Liver (tissue), 9 donors: Measurements from ENCODE around the gene RAB18. TPM values are rescaled to one million over a fixed set of nuclear protein-coding genes. Genes with fewer than 3 reads are reported as not detected.

Source experiments
- DNase-seq: peaks from one replicate; pipeline ENCODE4 v3.0.0-alpha.2; 2017; ENCODE audit warnings: low spot score
- H3K27ac ChIP-seq, 2 donors: one replicate each; pipeline ENCODE4 v1.7.0; 2013; ENCODE audit warnings: inconsistent platforms in 2 of 2, low read length in 2 of 2, control low read depth in 1 of 2, low read depth in 1 of 2, mild to moderate bottlenecking in 1 of 2
- H3K27me3 ChIP-seq, 4 donors: one replicate each; pipeline versions ENCODE4 v1.6.1 to v1.7.0; 2013; ENCODE audit warnings: low read length in 3 of 4, inconsistent platforms in 1 of 4, mild to moderate bottlenecking in 1 of 4, moderate library complexity in 1 of 4; ENCODE audit not compliant: control insufficient read depth in 4 of 4, insufficient read depth in 4 of 4
- H3K36me3 ChIP-seq, 4 donors: one replicate each; pipeline versions ENCODE4 v1.6.1 to v1.7.0; 2013; ENCODE audit warnings: low read length in 3 of 4, mild to moderate bottlenecking in 3 of 4, low read depth in 1 of 4, moderate library complexity in 1 of 4; ENCODE audit not compliant: control insufficient read depth in 4 of 4, insufficient read depth in 3 of 4
- H3K4me1 ChIP-seq, 4 donors: one replicate each; pipeline versions ENCODE4 v1.6.1 to v1.7.0; 2013; ENCODE audit warnings: low read length in 3 of 4, mild to moderate bottlenecking in 3 of 4, moderate library complexity in 1 of 4; ENCODE audit not compliant: control insufficient read depth in 4 of 4, insufficient read depth in 4 of 4
- H3K4me3 ChIP-seq, 3 donors: one replicate each; pipeline versions ENCODE4 v1.6.1 to v1.7.0; 2013; ENCODE audit warnings: low read length in 3 of 3, control low read depth in 1 of 3, low read depth in 1 of 3, mild to moderate bottlenecking in 1 of 3
- H3K9ac ChIP-seq, 2 donors: one replicate each; pipeline ENCODE4 v1.7.0; 2013; ENCODE audit warnings: low read length in 2 of 2, mild to moderate bottlenecking in 2 of 2, moderate library complexity in 2 of 2, control low read depth in 1 of 2, low read depth in 1 of 2
- H3K9me3 ChIP-seq, 4 donors: one replicate each; pipeline versions ENCODE4 v1.6.1 to v1.7.0; 2013; ENCODE audit warnings: low read length in 3 of 4; ENCODE audit not compliant: control insufficient read depth in 4 of 4
- EGR1 ChIP-seq, 2 donors: IDR thresholded peaks; 2 replicates each; pipeline ENCODE4 v1.6.1; 2016 to 2018; ENCODE audit warnings: antibody characterized with exemption in 2 of 2, low read depth in 2 of 2
- FOXA1 ChIP-seq: IDR thresholded peaks from 2 replicates; pipeline ENCODE4 v1.6.1; 2016; ENCODE audit warnings: antibody characterized with exemption
- FOXA2 ChIP-seq: IDR thresholded peaks from 2 replicates; pipeline ENCODE4 v1.6.1; 2016; ENCODE audit warnings: antibody characterized with exemption
- GABPA ChIP-seq, 2 donors: IDR thresholded peaks in 1 of 2; conservative IDR thresholded peaks in 1 of 2; 2 replicates each; pipeline ENCODE4 v1.6.1; 2016; ENCODE audit warnings: antibody characterized with exemption in 2 of 2, mild to moderate bottlenecking in 1 of 2, moderate library complexity in 1 of 2
- HNF4A ChIP-seq, 2 donors: conservative IDR thresholded peaks; 2 replicates each; pipeline ENCODE4 v1.6.1; 2016; ENCODE audit warnings: antibody characterized with exemption in 2 of 2, mild to moderate bottlenecking in 2 of 2
- HNF4G ChIP-seq: IDR thresholded peaks from 2 replicates; pipeline ENCODE4 v1.6.1; 2016; ENCODE audit warnings: antibody characterized with exemption
- JUND ChIP-seq, 2 donors: IDR thresholded peaks; 2 replicates each; pipeline ENCODE4 v1.6.1; 2016; ENCODE audit warnings: antibody characterized with exemption in 2 of 2
- NR2F2 ChIP-seq: IDR thresholded peaks from 2 replicates; pipeline ENCODE4 v1.6.1; 2016; ENCODE audit warnings: antibody characterized with exemption
- RAD21 ChIP-seq, 2 donors: IDR thresholded peaks; 2 replicates each; pipeline ENCODE4 v1.6.1; 2016; ENCODE audit warnings: antibody characterized with exemption in 2 of 2, mild to moderate bottlenecking in 2 of 2
- RXRA ChIP-seq, 2 donors: IDR thresholded peaks; 2 replicates each; pipeline ENCODE4 v1.6.1; 2017 to 2018; ENCODE audit warnings: antibody characterized with exemption in 2 of 2, mild to moderate bottlenecking in 1 of 2
- SP1 ChIP-seq: IDR thresholded peaks from 2 replicates; pipeline ENCODE4 v1.6.1; 2018; ENCODE audit warnings: antibody characterized with exemption, mild to moderate bottlenecking
- TAF1 ChIP-seq: conservative IDR thresholded peaks from 2 replicates; pipeline ENCODE4 v1.6.1; 2016; ENCODE audit warnings: antibody characterized with exemption, mild to moderate bottlenecking
- YY1 ChIP-seq: IDR thresholded peaks from 2 replicates; pipeline ENCODE4 v1.6.1; 2016; ENCODE audit warnings: antibody characterized with exemption, mild to moderate bottlenecking
- WGBS: extraction: QIAGEN DNeasy Blood & Tissue Kit; methylation state at CpG from one replicate; pipeline ENCODE4 v1.1.7; 2013; 5-methylcytosine and 5-hydroxymethylcytosine counted together
- polyA plus RNA-seq, 2 donors: library from polyadenylated mRNA; stranded (reverse) in 1 of 2; unstranded in 1 of 2; fragments of 200-250 nt in 1 of 2; fragments of >200 nt in 1 of 2; fragmentation: Nextera tagmentation in 1 of 2; extraction: Ambion mirVana in 1 of 2; gene quantifications; one replicate each; pipeline versions ENCODE4 v1.2.1 to v1.2.3, GENCODE V29; 2013 to 2015
- total RNA-seq, 2 donors: library from RNA; depleted of rRNA; stranded (reverse); fragments of >200 nt; gene quantifications; one replicate each; pipeline ENCODE4 v1.2.3, GENCODE V29; 2014
- TF ChIP-seq, protein P1 (sequence below): fragments of 150-350 bp; IDR thresholded peaks from 2 replicates; pipeline ENCODE4 v1.5.1; 2017; ENCODE audit warnings: improper control_type of control experiment, low read depth, low read length; ENCODE audit not compliant: missing input control
- TF ChIP-seq, protein P2 (sequence below): IDR thresholded peaks from 2 replicates; pipeline ENCODE4 v1.6.1; 2016; ENCODE audit warnings: antibody characterized with exemption, mild to moderate bottlenecking
- TF ChIP-seq, protein P3 (sequence below): IDR thresholded peaks from 2 replicates; pipeline ENCODE4 v1.6.1; 2016; ENCODE audit warnings: antibody characterized with exemption
- TF ChIP-seq, protein P4 (sequence below): IDR thresholded peaks from 2 replicates; pipeline ENCODE4 v1.6.1; 2016; ENCODE audit warnings: antibody characterized with exemption
- TF ChIP-seq, protein P5 (sequence below): IDR thresholded peaks from 2 replicates; pipeline ENCODE4 v1.6.1; 2016; ENCODE audit warnings: antibody characterized with exemption
- donor health status: healthy.
- donor health status: healthy.
- donor health status: healthy.
- donor health status: healthy.
- donor health status: healthy.

The RAB18 gene
- total and polyA plus RNA-seq, 4 donors = 19.8 to 57.8 (median 25.2) TPM

DNA sequence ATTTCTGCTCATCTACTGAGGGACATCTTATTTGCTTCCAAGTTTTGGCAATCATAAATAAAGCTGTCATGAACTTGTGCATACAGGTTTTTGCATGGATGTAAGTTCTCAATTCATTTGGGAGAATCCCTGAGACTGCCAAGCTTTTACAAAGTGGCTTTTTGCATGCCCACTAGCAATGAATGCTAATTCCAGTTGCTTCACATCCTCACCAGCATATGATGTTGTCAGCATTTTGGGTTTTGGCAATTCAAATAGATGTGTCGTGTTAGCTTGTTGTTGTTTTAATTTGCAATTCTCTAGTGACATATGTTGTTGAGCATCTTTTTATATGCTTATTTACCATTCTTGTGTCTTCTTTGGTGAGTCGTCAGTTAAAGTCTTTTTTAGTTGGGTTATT is 57.2 kb downstream of the RAB18 start:
- no peak overlapping the region for H3K4me3 ChIP-seq
- WGBS = 90% methylated on average over 2 of the region's 2 CpGs
- H3K9ac ChIP-seq = no peak overlapping the region
- TF ChIP-seq, protein P1, sequence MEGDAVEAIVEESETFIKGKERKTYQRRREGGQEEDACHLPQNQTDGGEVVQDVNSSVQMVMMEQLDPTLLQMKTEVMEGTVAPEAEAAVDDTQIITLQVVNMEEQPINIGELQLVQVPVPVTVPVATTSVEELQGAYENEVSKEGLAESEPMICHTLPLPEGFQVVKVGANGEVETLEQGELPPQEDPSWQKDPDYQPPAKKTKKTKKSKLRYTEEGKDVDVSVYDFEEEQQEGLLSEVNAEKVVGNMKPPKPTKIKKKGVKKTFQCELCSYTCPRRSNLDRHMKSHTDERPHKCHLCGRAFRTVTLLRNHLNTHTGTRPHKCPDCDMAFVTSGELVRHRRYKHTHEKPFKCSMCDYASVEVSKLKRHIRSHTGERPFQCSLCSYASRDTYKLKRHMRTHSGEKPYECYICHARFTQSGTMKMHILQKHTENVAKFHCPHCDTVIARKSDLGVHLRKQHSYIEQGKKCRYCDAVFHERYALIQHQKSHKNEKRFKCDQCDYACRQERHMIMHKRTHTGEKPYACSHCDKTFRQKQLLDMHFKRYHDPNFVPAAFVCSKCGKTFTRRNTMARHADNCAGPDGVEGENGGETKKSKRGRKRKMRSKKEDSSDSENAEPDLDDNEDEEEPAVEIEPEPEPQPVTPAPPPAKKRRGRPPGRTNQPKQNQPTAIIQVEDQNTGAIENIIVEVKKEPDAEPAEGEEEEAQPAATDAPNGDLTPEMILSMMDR = no peak
- TF ChIP-seq JUND (IDR thresholded peaks at IDR 0.05) (no peak), YY1 (no peak), HNF4G (no peak), TAF1 (no peak)
- TF ChIP-seq, protein P2, sequence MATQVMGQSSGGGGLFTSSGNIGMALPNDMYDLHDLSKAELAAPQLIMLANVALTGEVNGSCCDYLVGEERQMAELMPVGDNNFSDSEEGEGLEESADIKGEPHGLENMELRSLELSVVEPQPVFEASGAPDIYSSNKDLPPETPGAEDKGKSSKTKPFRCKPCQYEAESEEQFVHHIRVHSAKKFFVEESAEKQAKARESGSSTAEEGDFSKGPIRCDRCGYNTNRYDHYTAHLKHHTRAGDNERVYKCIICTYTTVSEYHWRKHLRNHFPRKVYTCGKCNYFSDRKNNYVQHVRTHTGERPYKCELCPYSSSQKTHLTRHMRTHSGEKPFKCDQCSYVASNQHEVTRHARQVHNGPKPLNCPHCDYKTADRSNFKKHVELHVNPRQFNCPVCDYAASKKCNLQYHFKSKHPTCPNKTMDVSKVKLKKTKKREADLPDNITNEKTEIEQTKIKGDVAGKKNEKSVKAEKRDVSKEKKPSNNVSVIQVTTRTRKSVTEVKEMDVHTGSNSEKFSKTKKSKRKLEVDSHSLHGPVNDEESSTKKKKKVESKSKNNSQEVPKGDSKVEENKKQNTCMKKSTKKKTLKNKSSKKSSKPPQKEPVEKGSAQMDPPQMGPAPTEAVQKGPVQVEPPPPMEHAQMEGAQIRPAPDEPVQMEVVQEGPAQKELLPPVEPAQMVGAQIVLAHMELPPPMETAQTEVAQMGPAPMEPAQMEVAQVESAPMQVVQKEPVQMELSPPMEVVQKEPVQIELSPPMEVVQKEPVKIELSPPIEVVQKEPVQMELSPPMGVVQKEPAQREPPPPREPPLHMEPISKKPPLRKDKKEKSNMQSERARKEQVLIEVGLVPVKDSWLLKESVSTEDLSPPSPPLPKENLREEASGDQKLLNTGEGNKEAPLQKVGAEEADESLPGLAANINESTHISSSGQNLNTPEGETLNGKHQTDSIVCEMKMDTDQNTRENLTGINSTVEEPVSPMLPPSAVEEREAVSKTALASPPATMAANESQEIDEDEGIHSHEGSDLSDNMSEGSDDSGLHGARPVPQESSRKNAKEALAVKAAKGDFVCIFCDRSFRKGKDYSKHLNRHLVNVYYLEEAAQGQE = no peak
- no peaks in the 10 kb centered on the region for H3K9me3 ChIP-seq
- H3K27ac ChIP-seq = no peak overlapping the region
- H3K27me3 ChIP-seq = no peaks in the 10 kb centered on the region
- H3K36me3 ChIP-seq = no peaks in the 10 kb centered on the region
- no peaks in the 10 kb centered on the region for H3K4me1 ChIP-seq
- no peak for DNase-seq

DNA sequence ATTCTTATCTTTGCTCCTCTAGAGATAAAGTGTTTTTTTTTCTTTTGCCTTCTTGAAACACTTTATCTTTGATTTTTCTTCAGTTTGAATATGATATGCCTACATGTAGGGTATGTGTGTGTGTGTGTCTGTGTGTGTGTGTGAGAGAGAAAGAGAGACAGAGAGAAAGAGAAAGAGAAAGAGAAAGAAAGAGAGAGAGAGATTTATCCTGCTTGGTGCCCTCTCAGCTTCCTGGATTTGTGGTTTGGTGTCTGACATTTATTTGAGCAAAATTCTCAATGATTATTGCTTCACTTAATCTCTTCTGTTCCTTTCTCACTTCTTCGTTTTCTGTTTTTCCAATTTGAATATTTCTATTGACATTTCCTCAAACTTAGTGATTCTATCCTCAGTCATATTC is 60.3 kb downstream of the RAB18 start:
- no peak overlapping the region for H3K27ac ChIP-seq

More for the DNA sequence above, 60.3 kb downstream of the RAB18 start:
- Histone ChIP-seq H3K27me3 (no peaks in the 10 kb centered on the region), H3K4me1 (no peaks in the 10 kb centered on the region), H3K9me3 (no peaks in the 10 kb centered on the region), H3K36me3 (no peaks in the 10 kb centered on the region), H3K4me3 (no peak overlapping the region), H3K9ac (no peak overlapping the region)
- no peak for TF ChIP-seq HNF4G
- TF ChIP-seq EGR1 (IDR thresholded peaks at IDR 0.05; ENCODE audit: low read depth in 2 of 2) = no peak
- TF ChIP-seq, protein P3, sequence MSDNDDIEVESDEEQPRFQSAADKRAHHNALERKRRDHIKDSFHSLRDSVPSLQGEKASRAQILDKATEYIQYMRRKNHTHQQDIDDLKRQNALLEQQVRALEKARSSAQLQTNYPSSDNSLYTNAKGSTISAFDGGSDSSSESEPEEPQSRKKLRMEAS = no peak
- no peak for TF ChIP-seq TAF1
- TF ChIP-seq, protein P4, sequence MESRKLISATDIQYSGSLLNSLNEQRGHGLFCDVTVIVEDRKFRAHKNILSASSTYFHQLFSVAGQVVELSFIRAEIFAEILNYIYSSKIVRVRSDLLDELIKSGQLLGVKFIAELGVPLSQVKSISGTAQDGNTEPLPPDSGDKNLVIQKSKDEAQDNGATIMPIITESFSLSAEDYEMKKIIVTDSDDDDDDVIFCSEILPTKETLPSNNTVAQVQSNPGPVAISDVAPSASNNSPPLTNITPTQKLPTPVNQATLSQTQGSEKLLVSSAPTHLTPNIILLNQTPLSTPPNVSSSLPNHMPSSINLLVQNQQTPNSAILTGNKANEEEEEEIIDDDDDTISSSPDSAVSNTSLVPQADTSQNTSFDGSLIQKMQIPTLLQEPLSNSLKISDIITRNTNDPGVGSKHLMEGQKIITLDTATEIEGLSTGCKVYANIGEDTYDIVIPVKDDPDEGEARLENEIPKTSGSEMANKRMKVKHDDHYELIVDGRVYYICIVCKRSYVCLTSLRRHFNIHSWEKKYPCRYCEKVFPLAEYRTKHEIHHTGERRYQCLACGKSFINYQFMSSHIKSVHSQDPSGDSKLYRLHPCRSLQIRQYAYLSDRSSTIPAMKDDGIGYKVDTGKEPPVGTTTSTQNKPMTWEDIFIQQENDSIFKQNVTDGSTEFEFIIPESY = no peak
- TF ChIP-seq, protein P5, sequence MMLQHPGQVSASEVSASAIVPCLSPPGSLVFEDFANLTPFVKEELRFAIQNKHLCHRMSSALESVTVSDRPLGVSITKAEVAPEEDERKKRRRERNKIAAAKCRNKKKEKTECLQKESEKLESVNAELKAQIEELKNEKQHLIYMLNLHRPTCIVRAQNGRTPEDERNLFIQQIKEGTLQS = no peak
- TF ChIP-seq JUND (IDR thresholded peaks at IDR 0.05) = no peak
- no peak for TF ChIP-seq SP1
- no peak for TF ChIP-seq FOXA1
- no peak for TF ChIP-seq FOXA2
- no peak for TF ChIP-seq HNF4A (conservative IDR thresholded peaks at IDR 0.05)
- no peak for TF ChIP-seq NR2F2
- TF ChIP-seq RAD21 (IDR thresholded peaks at IDR 0.05) = no peak
- no peak for TF ChIP-seq RXRA (IDR thresholded peaks at IDR 0.05)
- TF ChIP-seq, protein P2 = no peak
- TF ChIP-seq, protein P1 = no peak
- no peak for TF ChIP-seq GABPA (IDR thresholded peaks at IDR 0.05 in 1 of 2, conservative IDR thresholded peaks at IDR 0.05 in 1 of 2)
- TF ChIP-seq YY1 = no peak
- 64% methylated on average over 1 of the region's 1 CpG for WGBS
- DNase-seq = no peak
